IMR-90 (cell line): ENCODE data around the gene STRIP2. TPM values are rescaled to one million over a fixed set of nuclear protein-coding genes. Genes with fewer than 3 reads are reported as not detected.

Experiments used
- ATAC-seq: fragments of 200-7000 bp; cut with Tn5 transposase; 2 replicates; pipeline ENCODE4 v1.9.1; 2020; ENCODE audit warnings: low read depth, mild to moderate bottlenecking, moderate library complexity
- BruUV-seq: library from RNA; stranded (reverse); fragments of 400-500 nt; replicated peaks from 2 replicates; lab custom pipeline; 2021; lab: Mats Ljungman, UMichigan
- CTCF ChIA-PET: fragments of 300-600 bp; formaldehyde crosslinking; extraction: SDS; loops from one replicate; lab custom pipeline; 2021; ENCODE audit warnings: antibody characterized with exemption; lab: Yijun Ruan, JAX
- POLR2A ChIA-PET: fragments of 300-600 bp; sonication (Branson Sonifier 250); formaldehyde crosslinking; loops from one replicate; lab custom pipeline; 2022; ENCODE audit warnings: antibody characterized with exemption; ENCODE audit not compliant: unreplicated experiment; lab: Charles Lee
- DNase-seq: peaks from one replicate; pipeline ENCODE4 v3.0.0; 2013
- H2AFZ ChIP-seq: replicated peaks from 2 replicates; pipeline ENCODE3; 2013; ENCODE audit warnings: low read length, mild to moderate bottlenecking; ENCODE audit not compliant: poor library complexity
- H2AK5ac ChIP-seq: 2 replicates; pipeline ENCODE4 v1.6.1; 2013; ENCODE audit warnings: low read depth, low read length, inconsistent platforms
- H2AK9ac ChIP-seq: replicated peaks from 2 replicates; pipeline ENCODE3; 2013; ENCODE audit warnings: mild to moderate bottlenecking, low read depth, low read length, moderate library complexity; ENCODE audit not compliant: poor library complexity
- H2BK120ac ChIP-seq: 2 replicates; pipeline ENCODE4 v1.6.1; 2013; ENCODE audit warnings: low read depth, low read length, inconsistent platforms
- H2BK15ac ChIP-seq: 3 replicates; pipeline ENCODE4 v1.6.1; 2013; ENCODE audit warnings: low read depth, low read length, inconsistent platforms
- H2BK20ac ChIP-seq: 2 replicates; pipeline ENCODE4 v1.6.1; 2013; ENCODE audit warnings: low read depth, mild to moderate bottlenecking, inconsistent platforms, low read length, moderate library complexity
- H2BK5ac ChIP-seq: 2 replicates; pipeline ENCODE4 v1.6.1; 2013; ENCODE audit warnings: mild to moderate bottlenecking, low read depth, low read length, inconsistent platforms; ENCODE audit not compliant: poor library complexity, severe bottlenecking
- H3K14ac ChIP-seq: replicated peaks from 2 replicates; pipeline ENCODE4 v1.6.1; 2013; ENCODE audit warnings: low read depth, low read length, inconsistent platforms
- H3K18ac ChIP-seq: 2 replicates; pipeline ENCODE4 v1.6.1; 2013; ENCODE audit warnings: low read depth, low read length, control low read depth
- H3K23ac ChIP-seq: 2 replicates; pipeline ENCODE4 v1.6.1; 2013; ENCODE audit warnings: low read depth, low read length, inconsistent platforms
- H3K27ac ChIP-seq: 2 replicates; pipeline ENCODE4 v1.5.1; 2013; ENCODE audit warnings: mild to moderate bottlenecking, control low read depth, low read length; ENCODE audit not compliant: insufficient read depth
- H3K27me3 ChIP-seq: 2 replicates; pipeline ENCODE4 v1.6.1; 2013; ENCODE audit warnings: low read length; ENCODE audit not compliant: control insufficient read depth, insufficient read depth
- H3K36me3 ChIP-seq: 2 replicates; pipeline ENCODE4 v1.6.1; 2013; ENCODE audit warnings: low read length, mixed read lengths; ENCODE audit not compliant: control insufficient read depth, insufficient read depth
- H3K4ac ChIP-seq: 2 replicates; pipeline ENCODE4 v1.6.1; 2013; ENCODE audit warnings: low read depth, low read length, inconsistent platforms
- H3K4me1 ChIP-seq: 2 replicates; pipeline ENCODE4 v1.6.1; 2013; ENCODE audit warnings: low read length, mixed read lengths; ENCODE audit not compliant: control insufficient read depth, insufficient read depth
- H3K4me2 ChIP-seq: 2 replicates; pipeline ENCODE4 v1.6.1; 2013; ENCODE audit warnings: low read depth, mild to moderate bottlenecking, control low read depth, low read length, moderate library complexity
- H3K4me3 ChIP-seq: 2 replicates; pipeline ENCODE4 v1.5.1; 2013; ENCODE audit warnings: low read depth, mild to moderate bottlenecking, control low read depth, low read length, moderate library complexity; ENCODE audit not compliant: insufficient read depth
- H3K56ac ChIP-seq: 2 replicates; pipeline ENCODE4 v1.6.1; 2013; ENCODE audit warnings: low read length, inconsistent platforms; ENCODE audit not compliant: insufficient read depth; ENCODE audit errors: extremely low read depth
- H3K79me1 ChIP-seq, 2 experiments: 2 replicates each; pipeline ENCODE4 v1.6.1; 2013; ENCODE audit warnings: low read length in 2 of 2, inconsistent platforms in 1 of 2, low read depth in 1 of 2
- H3K9ac ChIP-seq: 2 replicates; pipeline ENCODE4 v1.6.1; 2013; ENCODE audit warnings: low read depth, low read length, control low read depth
- H3K9me1 ChIP-seq: 2 replicates; pipeline ENCODE4 v1.6.1; 2013; ENCODE audit warnings: low read length, inconsistent platforms; ENCODE audit not compliant: insufficient read depth
- H3K9me3 ChIP-seq: 2 replicates; pipeline ENCODE4 v1.6.1; 2013; ENCODE audit warnings: low read length; ENCODE audit not compliant: control insufficient read depth, insufficient read depth
- H4K20me1 ChIP-seq: 2 replicates; pipeline ENCODE4 v1.6.1; 2013; ENCODE audit warnings: low read length, inconsistent platforms; ENCODE audit not compliant: insufficient read depth
- H4K5ac ChIP-seq: 2 replicates; pipeline ENCODE4 v1.6.1; 2013; ENCODE audit warnings: mild to moderate bottlenecking, low read depth, low read length, control low read depth
- H4K8ac ChIP-seq, 2 experiments: 2 replicates each; pipeline ENCODE4 v1.6.1; 2013; ENCODE audit warnings: low read depth in 2 of 2, low read length in 2 of 2, control low read depth in 1 of 2, inconsistent platforms in 1 of 2
- H4K91ac ChIP-seq: 2 replicates; pipeline ENCODE4 v1.6.1; 2013; ENCODE audit warnings: low read depth, low read length, inconsistent platforms; ENCODE audit not compliant: insufficient read depth
- CHD1 ChIP-seq: IDR thresholded peaks from 2 replicates; pipeline ENCODE4 v1.6.1; 2012; ENCODE audit warnings: low read depth, low read length, improper control_type of control experiment
- CTCF ChIP-seq: conservative IDR thresholded peaks from 2 replicates; pipeline ENCODE4 v1.5.1; 2012; ENCODE audit warnings: mild to moderate bottlenecking, low read depth, low read length, improper control_type of control experiment
- FOS ChIP-seq: fragments of 150-350 bp; IDR thresholded peaks from 2 replicates; pipeline ENCODE4 v1.6.1; 2016; ENCODE audit warnings: low read depth, low read length
- MAFK ChIP-seq: IDR thresholded peaks from 2 replicates; pipeline ENCODE4 v1.6.1; 2012; ENCODE audit warnings: low read depth, low read length, improper control_type of control experiment
- MAZ ChIP-seq: IDR thresholded peaks from 2 replicates; pipeline ENCODE4 v1.6.1; 2012; ENCODE audit warnings: low read depth, mild to moderate bottlenecking, low read length, improper control_type of control experiment, moderate library complexity, borderline replicate concordance
- MXI1 ChIP-seq: IDR thresholded peaks from 2 replicates; pipeline ENCODE4 v1.6.1; 2012; ENCODE audit warnings: low read depth, mild to moderate bottlenecking, low read length, moderate library complexity, borderline replicate concordance
- POLR2A ChIP-seq: IDR thresholded peaks from 2 replicates; pipeline ENCODE4 v1.6.1; 2012; ENCODE audit warnings: mild to moderate bottlenecking, low read depth, low read length
- RAD21 ChIP-seq: IDR thresholded peaks from 2 replicates; pipeline ENCODE4 v1.6.1; 2012; ENCODE audit warnings: low read length, improper control_type of control experiment
- RCOR1 ChIP-seq: IDR thresholded peaks from 2 replicates; pipeline ENCODE4 v1.6.1; 2012; ENCODE audit warnings: mild to moderate bottlenecking, low read length, improper control_type of control experiment; ENCODE audit not compliant: insufficient replicate concordance
- RFX5 ChIP-seq: IDR thresholded peaks from 2 replicates; pipeline ENCODE4 v1.8.0; 2012; ENCODE audit warnings: low read depth, mild to moderate bottlenecking, low read length, moderate library complexity
- SMC3 ChIP-seq: fragments of 150-350 bp; IDR thresholded peaks from 2 replicates; pipeline ENCODE4 v1.6.1; 2016; ENCODE audit warnings: low read depth, mild to moderate bottlenecking, antibody characterized with exemption, low read length, moderate library complexity
- USF2 ChIP-seq: fragments of 150-350 bp; IDR thresholded peaks from 2 replicates; pipeline ENCODE4 v1.6.1; 2017; ENCODE audit warnings: mild to moderate bottlenecking, antibody characterized with exemption, low read length, low read depth
- WGBS, 2 experiments: methylation state at CpG; one replicate each; pipeline versions ENCODE4 v1.1.5 to v1.1.7; 2013; ENCODE audit warnings: missing lambda C conversion rate in 2 of 2; ENCODE audit not compliant: insufficient read length in 1 of 2; ENCODE audit errors: extremely low coverage in 2 of 2; 5-methylcytosine and 5-hydroxymethylcytosine counted together
- dilution Hi-C: fragments of 300-500 bp; cut with HindIII; formaldehyde crosslinking; loops from one replicate; pipeline ENCODE4 v1.14.3; 2018; ENCODE audit warnings: low sequenced_read_pairs; ENCODE audit not compliant: unreplicated experiment
- in situ Hi-C: fragments of 300-500 bp; cut with MboI; formaldehyde crosslinking; loops from 3 replicates; pipeline ENCODE4 v1.14.3; 2019; ENCODE audit warnings: low sequenced_read_pairs, inconsistent platforms, mixed read lengths
- intact Hi-C: fragments of 100-400 bp; cut with micrococcal nuclease; formaldehyde crosslinking; loops from 2 replicates; pipeline ENCODE4 v1.10.0; 2022
- polyA plus RNA-seq, 3 experiments: library from polyadenylated mRNA; depleted of rRNA; stranded (reverse); fragments of >200 nt; gene quantifications; 2 replicates each; pipeline ENCODE4 v1.2.3, GENCODE V29; 2012; ENCODE audit warnings: low replicate concordance in 1 of 3
- total RNA-seq: library from RNA; depleted of rRNA; stranded (reverse); fragments of >200 nt; gene quantifications from 2 replicates; pipeline ENCODE4 v1.2.3, GENCODE V29; 2012

The STRIP2 gene
- total and polyA plus RNA-seq, 2 of the 4 experiments (the other 2 are of a cell fraction), result 1.8 to 3.0 TPM

GRCh38 chr7:129503725-129504124 is 69.5 kb downstream of the STRIP2 start:
- CTCF ChIA-PET, result no interaction called here
- TF ChIP-seq RCOR1 (no peak), POLR2A (no peak), CHD1 (no peak), RFX5 (no peak), CTCF (no peak), MAZ (no peak), RAD21 (no peak), SMC3 (no peak), MXI1 (no peak), USF2 (no peak), FOS (no peak), MAFK (no peak)
- H3K4me3 ChIP-seq, result no peak overlapping the region
- no peak overlapping the region for H4K91ac ChIP-seq
- no peaks in the 10 kb centered on the region for H3K36me3 ChIP-seq
- BruUV-seq, result no TSS peak
- in situ Hi-C loops, result no loop called here
- H3K9me3 ChIP-seq, result no peaks in the 10 kb centered on the region
- H3K14ac ChIP-seq, result no peak overlapping the region
- dilution Hi-C loops, result no loop called here
- no peaks in the 10 kb centered on the region; the same call in 1 of the 2 replicates for H3K4me1 ChIP-seq
- H2BK15ac ChIP-seq, result no peak overlapping the region
- no peak overlapping the region for H3K27ac ChIP-seq
- no peak overlapping the region for H2BK120ac ChIP-seq
- no peaks in the 10 kb centered on the region for H3K9me1 ChIP-seq
- no peak overlapping the region for H3K56ac ChIP-seq
- no peak overlapping the region for H2AFZ ChIP-seq
- POLR2A ChIA-PET, result interaction anchor here (0.5 kb wide), 1 partner anchor 91 kb away, joined by 3 read pairs; no protein-coding TSS in a partner anchor
- no peak overlapping the region for H3K23ac ChIP-seq
- peaks cover 38% of the 10 kb centered on the region for H3K27me3 ChIP-seq
- 100% methylated on average over 1 of the region's 8 CpGs; no CpG with 5 or more reads in 1 of the 2 experiments for WGBS, 2 experiments
- no peak overlapping the region for H2AK9ac ChIP-seq
- intact Hi-C loops, result no loop called here
- H3K4me2 ChIP-seq, result no peak overlapping the region
- no peak overlapping the region for H2AK5ac ChIP-seq
- H3K9ac ChIP-seq, result no peak overlapping the region
- ATAC-seq (no peak), DNase-seq (no peak)
- H3K18ac ChIP-seq, result no peak overlapping the region
- H4K5ac ChIP-seq, result no peak overlapping the region
- no peak overlapping the region for H2BK20ac ChIP-seq
- H2BK5ac ChIP-seq, result no peak overlapping the region
- no peaks in the 10 kb centered on the region for H3K79me1 ChIP-seq
- H4K8ac ChIP-seq, result no peak overlapping the region
- no peak overlapping the region for H3K4ac ChIP-seq
- H4K20me1 ChIP-seq, result no peaks in the 10 kb centered on the region
